OCI-LY7 (cell line): ENCODE results near the gene TAMALIN. TPM values are rescaled to one million over a fixed set of nuclear protein-coding genes. Genes with fewer than 3 reads are reported as not detected.

Experiments used
- BruUV-seq: library from RNA; stranded (reverse); fragments of 400-500 nt; replicated peaks from 2 replicates; lab custom pipeline; 2021; lab: Mats Ljungman, UMichigan
- CTCF ChIA-PET: fragments of 300-600 bp; sonication (Branson Sonifier 250); formaldehyde crosslinking; loops from one replicate; lab custom pipeline; 2022; ENCODE audit warnings: antibody characterized with exemption; ENCODE audit not compliant: unreplicated experiment; lab: Charles Lee
- POLR2A ChIA-PET: fragments of 300-600 bp; sonication (Branson Sonifier 250); formaldehyde crosslinking; loops from one replicate; lab custom pipeline; 2022; ENCODE audit warnings: antibody characterized with exemption; lab: Charles Lee
- DNase-seq: peaks from one replicate; pipeline ENCODE4 v3.0.0-alpha.2; 2015; ENCODE audit warnings: low spot score
- H2AFZ ChIP-seq: fragments of 200-600 bp; sonication (generic), shearing (Covaris generic); 2 replicates; pipeline ENCODE4 v1.6.1; 2014; ENCODE audit warnings: mild to moderate bottlenecking, antibody characterized with exemption, low read length, moderate library complexity
- H3K27ac ChIP-seq: fragments of 200-600 bp; sonication (generic); 2 replicates; pipeline ENCODE4 v1.5.1; 2014; ENCODE audit warnings: mixed run types, low read depth, mild to moderate bottlenecking, moderate library complexity, low read length, inconsistent platforms; ENCODE audit not compliant: poor library complexity, severe bottlenecking
- H3K36me3 ChIP-seq: fragments of 200-600 bp; sonication (generic); 2 replicates; pipeline ENCODE4 v1.6.1; 2014; ENCODE audit warnings: mild to moderate bottlenecking, antibody characterized with exemption, low read length, moderate library complexity, mixed read lengths; ENCODE audit not compliant: insufficient read depth
- H3K4me1 ChIP-seq: fragments of 200-600 bp; sonication (generic); 2 replicates; pipeline ENCODE4 v1.5.1; 2014; ENCODE audit warnings: mild to moderate bottlenecking, low read length; ENCODE audit not compliant: insufficient read depth, poor library complexity, severe bottlenecking
- H3K4me2 ChIP-seq: fragments of 200-600 bp; sonication (generic); 2 replicates; pipeline ENCODE4 v1.6.1; 2014; ENCODE audit warnings: mild to moderate bottlenecking, low read length
- H3K4me3 ChIP-seq: fragments of 200-600 bp; sonication (generic); 2 replicates; pipeline ENCODE4 v1.5.1; 2014; ENCODE audit warnings: mild to moderate bottlenecking, low read depth, low read length; ENCODE audit not compliant: poor library complexity, severe bottlenecking
- H3K79me2 ChIP-seq: fragments of 200-600 bp; sonication (generic); 2 replicates; pipeline ENCODE4 v1.6.1; 2016; ENCODE audit warnings: low read depth, mild to moderate bottlenecking, low read length, moderate library complexity, mixed read lengths; ENCODE audit not compliant: insufficient read depth
- H3K9me2 ChIP-seq: fragments of 200-600 bp; sonication (generic); 2 replicates; pipeline ENCODE4 v1.6.1; 2016; ENCODE audit warnings: mild to moderate bottlenecking, low read length, mixed read lengths; ENCODE audit not compliant: insufficient read depth
- H3K9me3 ChIP-seq: fragments of 200-600 bp; sonication (generic); 2 replicates; pipeline ENCODE4 v1.6.1; 2014; ENCODE audit warnings: mild to moderate bottlenecking, mixed run types, low read length, mixed read lengths
- H4K20me1 ChIP-seq: fragments of 200-600 bp; sonication (generic); 2 replicates; pipeline ENCODE4 v1.6.1; 2014; ENCODE audit warnings: mild to moderate bottlenecking, antibody characterized with exemption, low read length, moderate library complexity, mixed read lengths; ENCODE audit not compliant: insufficient read depth
- EZH2phosphoT487 ChIP-seq: fragments of 200-600 bp; sonication (generic); IDR thresholded peaks from 2 replicates; pipeline ENCODE4 v1.6.1; 2018; ENCODE audit warnings: low read depth, borderline replicate concordance, mild to moderate bottlenecking, mixed run types, antibody characterized with exemption, low read length, moderate library complexity, mixed read lengths
- intact Hi-C: fragments of 100-400 bp; cut with micrococcal nuclease; formaldehyde crosslinking; loops from one replicate; pipeline ENCODE4 v1.10.0; 2022; ENCODE audit not compliant: unreplicated experiment
- total RNA-seq, 2 experiments: library from RNA; depleted of rRNA in 1 of 2; stranded (reverse); fragments of >200 nt in 1 of 2; shearing (Covaris generic) in 1 of 2; gene quantifications; 2 replicates each; pipeline ENCODE4 v1.2.3, GENCODE V29; 2014 to 2022
- TF ChIP-seq, protein P1 (sequence below): fragments of 200-600 bp; sonication (generic); conservative IDR thresholded peaks from 2 replicates; pipeline ENCODE4 v1.5.1; 2014; ENCODE audit warnings: mild to moderate bottlenecking, antibody characterized with exemption, low read length, moderate library complexity, mixed read lengths

Gene TAMALIN
- total RNA-seq, 2 experiments from 2014 or later: 0.66 to 1.3 TPM

DNA sequence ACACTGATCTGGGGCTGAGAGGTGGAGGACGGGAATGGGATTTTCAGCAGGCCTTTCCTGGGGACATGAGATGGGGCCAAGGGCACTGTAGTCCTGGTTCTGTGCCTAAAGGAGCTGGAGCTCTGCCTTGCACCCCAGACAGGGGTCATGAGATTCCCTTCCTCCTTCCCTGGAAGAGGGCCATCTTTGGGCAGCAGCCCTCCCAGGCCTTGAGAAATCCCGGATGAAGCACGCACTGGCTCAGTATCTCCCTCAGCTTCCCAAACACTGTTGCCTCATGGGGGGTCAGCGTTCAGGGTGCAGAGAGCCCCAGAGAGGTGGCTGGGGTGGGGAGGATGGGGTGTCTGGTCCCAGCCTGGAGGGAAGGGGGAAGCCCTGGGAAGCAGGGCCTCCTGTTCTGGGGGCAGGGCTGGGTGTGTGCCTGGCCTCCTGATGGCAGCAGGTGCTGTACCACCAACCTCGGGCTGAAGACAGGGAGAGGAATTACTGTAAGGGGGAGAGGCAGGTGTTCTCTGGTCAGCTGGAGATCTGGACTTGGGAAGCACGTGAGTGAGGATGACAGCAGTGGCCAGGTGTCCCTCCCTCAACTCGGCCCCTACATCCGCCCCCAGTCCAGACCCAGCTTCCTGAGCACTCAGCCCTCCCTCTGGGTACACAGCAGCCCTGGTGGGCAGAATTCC, 36.1 kb downstream of the TAMALIN start:
- ChIA-PET POLR2A (interaction anchor here (0.5 to 1.4 kb wide), 2 partner anchors 10 to 806 kb away, joined by 3 to 4 read pairs; partner anchors contain the start of gene KRT78), CTCF (no interaction called here)
- BruUV-seq: no TSS peak
- DNase-seq: no peak
- H3K4me3 ChIP-seq: peak overlapping the region; percentile 64
- no peaks in the 10 kb centered on the region for H3K9me2 ChIP-seq
- H3K79me2 ChIP-seq: peaks cover 25% of the 10 kb centered on the region; the same call in 1 of the 2 replicates
- H2AFZ ChIP-seq: no peak overlapping the region
- no peaks in the 10 kb centered on the region for H3K9me3 ChIP-seq
- peak overlapping the region; percentile 69 for H3K27ac ChIP-seq
- H4K20me1 ChIP-seq: no peaks in the 10 kb centered on the region
- H3K4me2 ChIP-seq: peak overlapping the region; percentile 84
- peaks cover 29% of the 10 kb centered on the region; the same call in 1 of the 2 replicates for H3K36me3 ChIP-seq
- no peak for TF ChIP-seq EZH2phosphoT487
- TF ChIP-seq, protein P1, sequence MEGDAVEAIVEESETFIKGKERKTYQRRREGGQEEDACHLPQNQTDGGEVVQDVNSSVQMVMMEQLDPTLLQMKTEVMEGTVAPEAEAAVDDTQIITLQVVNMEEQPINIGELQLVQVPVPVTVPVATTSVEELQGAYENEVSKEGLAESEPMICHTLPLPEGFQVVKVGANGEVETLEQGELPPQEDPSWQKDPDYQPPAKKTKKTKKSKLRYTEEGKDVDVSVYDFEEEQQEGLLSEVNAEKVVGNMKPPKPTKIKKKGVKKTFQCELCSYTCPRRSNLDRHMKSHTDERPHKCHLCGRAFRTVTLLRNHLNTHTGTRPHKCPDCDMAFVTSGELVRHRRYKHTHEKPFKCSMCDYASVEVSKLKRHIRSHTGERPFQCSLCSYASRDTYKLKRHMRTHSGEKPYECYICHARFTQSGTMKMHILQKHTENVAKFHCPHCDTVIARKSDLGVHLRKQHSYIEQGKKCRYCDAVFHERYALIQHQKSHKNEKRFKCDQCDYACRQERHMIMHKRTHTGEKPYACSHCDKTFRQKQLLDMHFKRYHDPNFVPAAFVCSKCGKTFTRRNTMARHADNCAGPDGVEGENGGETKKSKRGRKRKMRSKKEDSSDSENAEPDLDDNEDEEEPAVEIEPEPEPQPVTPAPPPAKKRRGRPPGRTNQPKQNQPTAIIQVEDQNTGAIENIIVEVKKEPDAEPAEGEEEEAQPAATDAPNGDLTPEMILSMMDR: no peak
- peaks cover 60% of the 10 kb centered on the region for H3K4me1 ChIP-seq
- intact Hi-C loops: loop anchor here (1.0 kb wide), 1 partner anchor 40 kb away; no protein-coding TSS in a partner anchor

DNA sequence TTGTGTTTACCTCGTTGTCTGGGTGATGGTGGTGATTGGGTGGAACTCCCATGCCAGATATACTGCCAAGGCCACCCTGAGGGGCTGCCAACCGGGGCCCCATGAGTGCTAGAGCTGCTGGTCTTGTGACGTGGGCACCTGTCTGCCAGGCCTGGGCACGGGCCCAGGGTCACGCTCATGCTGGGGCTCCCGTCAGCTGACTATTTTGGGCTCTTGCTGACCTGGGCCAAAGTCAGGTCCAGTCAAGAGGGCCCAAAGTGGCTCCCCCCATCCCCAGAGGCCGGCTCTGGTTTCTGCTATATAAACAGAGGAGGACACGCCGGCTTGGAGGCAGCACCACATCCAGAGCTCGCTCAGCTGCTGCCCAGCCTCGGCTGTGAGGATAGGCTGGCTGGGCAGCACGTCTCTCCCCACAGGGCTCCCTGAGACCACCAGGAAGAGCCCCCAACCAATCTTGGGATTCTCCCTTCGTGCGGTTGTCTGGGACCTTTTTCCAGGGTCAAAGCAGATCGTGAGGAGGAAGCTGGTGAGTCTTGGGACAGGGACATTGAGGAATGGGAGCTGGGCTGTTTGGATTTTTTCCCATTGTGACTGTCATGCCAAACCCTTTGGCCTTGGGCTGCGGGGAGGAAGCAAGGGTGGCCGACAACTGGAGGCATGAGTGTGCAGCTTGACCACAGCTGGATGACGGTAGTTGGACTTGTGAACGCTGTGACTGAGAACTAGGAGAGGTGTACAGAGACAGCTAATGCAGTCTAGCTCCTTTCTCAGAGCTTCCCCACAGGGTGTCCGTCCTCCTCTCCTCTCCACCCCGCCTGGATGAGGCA, 36.9 kb downstream of the TAMALIN start:
- CTCF ChIA-PET: interaction anchor here (1.8 kb wide), 1 partner anchor 18 kb away, joined by 4 read pairs; no protein-coding TSS in a partner anchor
- no TSS peak for BruUV-seq

More for the DNA sequence above, 36.9 kb downstream of the TAMALIN start:
- H3K9me2 ChIP-seq: no peaks in the 10 kb centered on the region
- no peak overlapping the region for H2AFZ ChIP-seq
- no peaks in the 10 kb centered on the region for H4K20me1 ChIP-seq
- H3K4me1 ChIP-seq: peaks cover 55% of the 10 kb centered on the region
- POLR2A ChIA-PET: no interaction called here
- peaks cover 30% of the 10 kb centered on the region; the same call in 1 of the 2 replicates for H3K36me3 ChIP-seq
- TF ChIP-seq, protein P1: no peak
- TF ChIP-seq EZH2phosphoT487: no peak
- H3K4me2 ChIP-seq: peak overlapping the region; percentile 84
- no peaks in the 10 kb centered on the region for H3K9me3 ChIP-seq
- H3K27ac ChIP-seq: no peak overlapping the region
- DNase-seq: no peak
- peaks cover 20% of the 10 kb centered on the region; the same call in 1 of the 2 replicates for H3K79me2 ChIP-seq
- intact Hi-C loops: no loop called here
- H3K4me3 ChIP-seq: no peak overlapping the region
